ENCODE measurements around the gene TBC1D9.
A peak's percentile ranks its signal among the peaks of the same experiment; 100 is the strongest.

Gene TBC1D9

GRCh38 chr4:140609548-140610425 is 146.4 kb downstream of the TBC1D9 start:
- DNase-seq: peak; percentile 40

DNA sequence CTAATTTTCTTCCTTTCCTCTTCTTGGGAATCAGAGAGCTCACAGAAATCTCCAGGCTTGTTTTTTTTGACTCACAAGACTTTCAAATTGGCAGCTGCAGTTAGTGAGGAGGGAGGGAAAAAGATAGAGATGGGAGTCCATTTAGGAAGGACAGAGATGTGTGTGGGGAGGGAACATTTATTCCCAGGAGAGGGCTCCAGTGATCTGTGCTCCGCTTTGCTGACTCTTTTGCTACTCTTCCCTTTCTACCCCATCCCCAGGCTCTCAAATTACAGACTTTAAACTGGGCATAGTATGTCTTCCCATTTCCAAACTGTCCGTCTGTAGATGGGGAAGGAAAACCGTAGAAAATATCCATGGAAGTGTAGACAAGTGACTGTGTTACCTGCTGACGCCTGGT is 148.3 kb downstream of the TBC1D9 start:
- DNase-seq: no peak

DNA sequence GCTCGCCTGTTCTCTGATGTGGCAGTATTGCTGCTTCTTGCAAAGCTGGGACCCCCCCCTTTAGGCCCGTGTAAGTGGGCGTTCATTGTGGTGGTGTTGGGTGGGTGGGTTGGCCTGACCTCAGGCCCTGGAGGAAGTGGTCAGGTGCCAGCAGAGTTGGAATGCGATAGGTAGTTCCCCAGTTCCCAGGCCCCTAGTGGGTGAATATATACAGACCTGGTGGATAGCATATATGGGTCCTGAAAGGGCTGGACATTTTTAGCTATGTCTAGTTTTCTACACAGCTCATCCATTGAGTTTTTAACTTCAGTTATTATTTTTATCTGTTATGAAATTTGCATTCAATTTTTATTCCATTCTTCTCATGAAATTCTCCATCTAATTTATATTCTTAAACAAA is 151.6 kb downstream of the TBC1D9 start:
- DNase-seq: no peak

- DNase-seq: no peak
Measured at GRCh38 chr4:140603286-140603685, 152.9 kb downstream of the TBC1D9 start.

DNA sequence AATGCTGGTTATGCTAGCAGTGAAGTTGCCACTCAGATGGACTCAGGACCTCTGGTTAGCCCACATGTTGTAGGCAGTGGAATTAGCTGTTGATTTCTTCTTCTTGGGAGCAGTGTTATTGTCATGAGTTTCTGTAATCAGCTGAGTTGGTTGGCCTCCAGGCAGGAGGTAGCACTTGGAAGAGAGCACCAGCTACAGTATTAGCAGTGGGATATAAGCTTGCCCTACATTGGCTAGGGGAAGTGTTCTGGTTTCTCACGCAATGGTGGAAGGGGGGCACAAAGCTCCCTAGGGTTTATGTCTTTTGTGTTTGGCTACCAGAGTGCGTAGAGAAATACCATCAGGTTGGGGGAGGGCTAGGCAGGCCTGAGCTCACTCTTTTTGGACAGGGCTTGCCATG is 153.5 kb downstream of the TBC1D9 start:
- DNase-seq: no peak

- DNase-seq: no peak
Measured at GRCh38 chr4:140600408-140600807, 155.8 kb downstream of the TBC1D9 start.

- no peak for DNase-seq
Measured at GRCh38 chr4:140595065-140595464, 161.1 kb downstream of the TBC1D9 start.

DNA sequence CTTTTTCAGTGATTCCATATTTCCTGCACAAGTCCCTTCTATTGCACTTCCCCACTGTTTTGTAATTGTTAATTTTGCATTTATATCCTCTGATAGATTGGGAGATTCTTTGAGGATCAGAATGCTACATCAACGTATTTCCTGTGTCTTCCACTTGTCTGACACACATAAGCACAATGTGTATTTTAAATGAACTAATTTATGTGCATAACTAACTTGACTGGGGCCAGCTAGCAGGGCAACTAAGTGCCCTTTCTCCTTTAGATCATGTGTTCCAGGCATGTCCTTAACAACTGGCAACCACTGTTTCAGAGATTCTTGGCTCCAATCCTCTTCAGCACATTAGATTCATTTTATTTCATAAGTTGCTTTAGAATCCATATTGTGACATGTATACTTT is 171.7 kb downstream of the TBC1D9 start:
- no peak for DNase-seq

- DNase-seq: no peak
Measured at GRCh38 chr4:140581078-140581477, 175.1 kb downstream of the TBC1D9 start.

DNA sequence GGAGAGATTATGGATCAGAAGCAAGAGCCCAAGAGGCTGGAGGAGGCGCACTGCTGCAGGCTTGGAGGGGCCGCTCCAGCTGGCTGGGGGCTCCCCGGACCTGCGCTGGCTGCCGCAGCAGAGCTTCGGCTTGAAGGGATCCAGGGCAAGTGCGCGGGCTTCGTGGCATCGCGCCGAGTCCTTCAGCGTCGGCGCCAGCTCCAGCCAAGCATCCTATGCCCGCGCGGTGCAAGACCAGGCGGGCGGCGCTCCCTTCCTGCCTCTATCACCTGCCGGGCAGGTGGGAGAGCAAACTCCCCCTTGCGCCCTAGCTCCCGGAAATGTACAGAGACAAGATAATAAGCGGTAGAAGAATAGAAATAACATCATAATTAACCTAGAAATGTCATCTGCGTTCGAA is 176.9 kb downstream of the TBC1D9 start:
- no peak for DNase-seq

DNA sequence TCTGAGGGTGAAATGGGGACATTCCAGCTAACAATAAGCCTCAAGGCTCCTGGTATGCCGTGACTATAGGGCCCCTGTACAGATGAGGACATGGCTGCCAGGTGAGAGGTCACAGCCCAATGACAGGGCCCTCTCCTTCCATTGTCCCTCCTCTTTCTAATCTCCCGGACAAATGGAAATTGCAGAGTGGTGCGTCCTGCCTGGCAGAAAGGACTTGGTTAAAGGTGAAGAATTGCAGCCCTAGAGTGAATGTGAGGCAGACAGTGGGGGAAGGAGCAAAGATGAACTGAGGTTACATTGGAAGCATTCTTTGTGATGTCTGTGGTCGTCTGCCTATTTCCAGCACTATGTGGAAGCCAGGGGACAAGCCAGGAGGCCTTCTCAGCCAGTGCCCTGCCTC is 180.7 kb downstream of the TBC1D9 start:
- no peak for DNase-seq

DNA sequence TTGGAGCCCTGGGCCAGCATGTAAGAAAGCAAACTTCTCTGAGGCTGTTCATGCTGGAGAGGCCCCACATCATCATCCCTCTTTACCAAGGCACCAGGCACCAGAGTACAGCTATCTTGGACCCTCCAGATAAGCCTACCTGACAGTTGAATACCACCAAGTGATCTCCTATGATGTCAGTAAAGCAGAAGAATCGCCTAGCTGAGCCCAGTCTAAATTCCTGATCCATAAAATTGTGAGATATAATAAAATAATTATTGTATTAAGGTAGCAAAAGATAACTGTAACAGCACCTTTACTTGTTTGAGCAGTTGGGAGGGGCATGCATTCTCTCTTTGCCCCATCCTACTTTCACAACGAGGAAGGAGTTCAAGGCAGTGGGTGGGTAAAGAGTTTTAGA is 184.6 kb downstream of the TBC1D9 start:
- no peak for DNase-seq
